ENCODE measurements around the gene KREMEN2. TPM values are rescaled to one million over a fixed set of nuclear protein-coding genes. Genes with fewer than 3 reads are reported as not detected.

Gene KREMEN2
- total RNA-seq, 4 donors from 2014 or later: 0.40 to 1.6 TPM; not detected in 2

- DNase-seq: no peak
- no peak overlapping the region for H3K4me3 ChIP-seq
- H3K36me3 ChIP-seq: no peaks in the 10 kb centered on the region
- no peaks in the 10 kb centered on the region for H3K9me3 ChIP-seq
- no peak overlapping the region for H3K27ac ChIP-seq
- TF ChIP-seq CTCF (IDR thresholded peaks at IDR 0.05): no peak
- no peaks in the 10 kb centered on the region for H3K27me3 ChIP-seq
- peaks cover 0 to 5% (median 1%) of the 10 kb centered on the region in 4 donors for H3K4me1 ChIP-seq
Measured at GRCh38 chr16:2988590-2989099, 24.6 kb downstream of the KREMEN2 start.

GRCh38 chr16:2990891-2991290 is 26.8 kb downstream of the KREMEN2 start:
- no peaks in the 10 kb centered on the region for H3K9me3 ChIP-seq
- no peaks in the 10 kb centered on the region for H3K4me1 ChIP-seq
- no peak for DNase-seq
- H3K27me3 ChIP-seq: no peaks in the 10 kb centered on the region
- no peak overlapping the region for H3K27ac ChIP-seq
- TF ChIP-seq POLR2A (IDR thresholded peaks at IDR 0.05) (no peak), CTCF (IDR thresholded peaks at IDR 0.05) (no peak)
- H3K36me3 ChIP-seq: no peaks in the 10 kb centered on the region
- H3K4me3 ChIP-seq: no peak overlapping the region

GRCh38 chr16:2991566-2992261 is 27.6 kb downstream of the KREMEN2 start:
- H3K27me3 ChIP-seq: no peaks in the 10 kb centered on the region
- no peak for DNase-seq
- no peak for TF ChIP-seq CTCF (IDR thresholded peaks at IDR 0.05)
- TF ChIP-seq POLR2A (IDR thresholded peaks at IDR 0.05): no peak

GRCh38 chr16:2992383-2993081 is 28.5 kb downstream of the KREMEN2 start:
- Histone ChIP-seq H3K27ac (no peak overlapping the region), H3K4me1 (no peaks in the 10 kb centered on the region), H3K9me3 (no peaks in the 10 kb centered on the region), H3K36me3 (no peaks in the 10 kb centered on the region), H3K4me3 (no peak overlapping the region), H3K27me3 (no peaks in the 10 kb centered on the region)
- TF ChIP-seq CTCF (IDR thresholded peaks at IDR 0.05): no peak
- no peak for TF ChIP-seq POLR2A (IDR thresholded peaks at IDR 0.05)
- no peak for DNase-seq

More at GRCh38 chr16:2991566-2992261, 27.6 kb downstream of the KREMEN2 start:
- Histone ChIP-seq H3K9me3 (no peaks in the 10 kb centered on the region), H3K4me3 (no peak overlapping the region), H3K27ac (no peak overlapping the region), H3K4me1 (no peaks in the 10 kb centered on the region), H3K36me3 (no peaks in the 10 kb centered on the region)

- no peak overlapping the region for H3K4me3 ChIP-seq
- no peaks in the 10 kb centered on the region for H3K36me3 ChIP-seq
- H3K4me1 ChIP-seq: no peaks in the 10 kb centered on the region
- DNase-seq: no peak
- TF ChIP-seq POLR2A (IDR thresholded peaks at IDR 0.05) (no peak), CTCF (IDR thresholded peaks at IDR 0.05) (no peak)
- no peak overlapping the region for H3K27ac ChIP-seq
- no peaks in the 10 kb centered on the region for H3K9me3 ChIP-seq
- H3K27me3 ChIP-seq: no peaks in the 10 kb centered on the region
Measured at GRCh38 chr16:2996298-2996697, 32.2 kb downstream of the KREMEN2 start.

Measured in Peyer's patch (tissue), 4 donors.